22Rv1 (cell line): ENCODE data around the gene DLL4.

ENCODE experiments used
- ZFX ChIP-seq: fragments of 450-650 bp; IDR thresholded peaks from 2 replicates; pipeline ENCODE4 v1.6.1; 2017; ENCODE audit warnings: antibody characterized with exemption, borderline replicate concordance
- TF ChIP-seq, protein P1 (sequence below): fragments of 450-650 bp; IDR thresholded peaks from 2 replicates; pipeline ENCODE4 v1.5.1; 2017; ENCODE audit warnings: mild to moderate bottlenecking

DNA sequence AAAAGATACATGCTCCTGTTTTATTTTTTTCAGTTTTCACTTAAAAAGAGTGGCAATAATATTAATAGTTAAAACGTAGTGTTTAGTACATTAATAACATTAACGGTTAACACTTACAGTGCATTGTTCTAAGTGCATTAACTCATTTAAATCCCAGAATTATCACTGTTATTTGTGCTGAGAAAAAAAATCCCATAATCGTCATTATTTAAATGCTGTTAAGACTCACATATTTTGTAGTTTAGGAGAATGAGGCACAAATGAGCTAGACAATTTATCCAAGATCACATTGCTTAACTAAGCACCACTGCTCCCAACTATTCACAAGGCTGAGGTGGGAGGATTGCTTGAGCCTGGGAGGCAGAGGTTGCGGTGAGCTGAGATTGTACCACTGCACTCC lies 59.0 kb downstream of the DLL4 start:
- TF ChIP-seq, protein P1, sequence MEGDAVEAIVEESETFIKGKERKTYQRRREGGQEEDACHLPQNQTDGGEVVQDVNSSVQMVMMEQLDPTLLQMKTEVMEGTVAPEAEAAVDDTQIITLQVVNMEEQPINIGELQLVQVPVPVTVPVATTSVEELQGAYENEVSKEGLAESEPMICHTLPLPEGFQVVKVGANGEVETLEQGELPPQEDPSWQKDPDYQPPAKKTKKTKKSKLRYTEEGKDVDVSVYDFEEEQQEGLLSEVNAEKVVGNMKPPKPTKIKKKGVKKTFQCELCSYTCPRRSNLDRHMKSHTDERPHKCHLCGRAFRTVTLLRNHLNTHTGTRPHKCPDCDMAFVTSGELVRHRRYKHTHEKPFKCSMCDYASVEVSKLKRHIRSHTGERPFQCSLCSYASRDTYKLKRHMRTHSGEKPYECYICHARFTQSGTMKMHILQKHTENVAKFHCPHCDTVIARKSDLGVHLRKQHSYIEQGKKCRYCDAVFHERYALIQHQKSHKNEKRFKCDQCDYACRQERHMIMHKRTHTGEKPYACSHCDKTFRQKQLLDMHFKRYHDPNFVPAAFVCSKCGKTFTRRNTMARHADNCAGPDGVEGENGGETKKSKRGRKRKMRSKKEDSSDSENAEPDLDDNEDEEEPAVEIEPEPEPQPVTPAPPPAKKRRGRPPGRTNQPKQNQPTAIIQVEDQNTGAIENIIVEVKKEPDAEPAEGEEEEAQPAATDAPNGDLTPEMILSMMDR = no peak
- no peak for TF ChIP-seq ZFX
